ENCODE results near the gene PCDH18.
"Not testable (repeated sequence)": the region's sequence is repeated elsewhere in the genome, so short reads cannot be mapped to it uniquely, and the experiment has no call there.

The PCDH18 gene

GRCh38 chr4:137531986-137532868, at the start of gene PCDH18:
TSS of gene PCDH18 (minus strand) at chr4:137532494. CDS start at chr4:137532088, 406 bp downstream.
- DNase-seq: peak; percentile 75

- DNase-seq: peak; percentile 61
These were observed 44.2 kb upstream of the PCDH18 start for GRCh38 chr4:137576446-137576845.

GRCh38 chr4:137572647-137573046, 40.4 kb upstream of the PCDH18 start:
- DNase-seq: no peak

GRCh38 chr4:137572163-137572562, 39.9 kb upstream of the PCDH18 start:
- DNase-seq: no peak

GRCh38 chr4:137559801-137560200, 27.5 kb upstream of the PCDH18 start:
- DNase-seq: no peak

- DNase-seq: no peak
These were observed 26.7 kb upstream of the PCDH18 start for GRCh38 chr4:137558951-137559350.

GRCh38 chr4:137545461-137545861, 13.2 kb upstream of the PCDH18 start:
- DNase-seq: no peak

GRCh38 chr4:137543648-137544047, 11.4 kb upstream of the PCDH18 start:
- no peak for DNase-seq

GRCh38 chr4:137543198-137543597, 10.9 kb upstream of the PCDH18 start:
- peak; percentile 45 for DNase-seq

- DNase-seq: no peak
These were observed 9.8 kb upstream of the PCDH18 start for GRCh38 chr4:137541876-137542646.

GRCh38 chr4:137541181-137541580, 8.9 kb upstream of the PCDH18 start:
- no peak for DNase-seq

- DNase-seq: no peak
These were observed 8.1 kb upstream of the PCDH18 start for GRCh38 chr4:137540356-137540755.

GRCh38 chr4:137538526-137538925, 6.2 kb upstream of the PCDH18 start:
- no peak for DNase-seq

- not testable (repeated sequence) for DNase-seq
These were observed 5.5 kb upstream of the PCDH18 start for GRCh38 chr4:137537807-137538206.

- no peak for DNase-seq
These were observed 4.7 kb upstream of the PCDH18 start for GRCh38 chr4:137536789-137537561.

GRCh38 chr4:137535718-137536117, 3.4 kb upstream of the PCDH18 start:
- no peak for DNase-seq

GRCh38 chr4:137534516-137534915, 2.2 kb upstream of the PCDH18 start:
- DNase-seq: no peak

- no peak for DNase-seq
These were observed 1.6 kb upstream of the PCDH18 start for GRCh38 chr4:137533855-137534254.

- DNase-seq: peak; percentile 38
These were observed 559 bp upstream of the PCDH18 start for GRCh38 chr4:137532869-137533236.

- peak; percentile 50 for DNase-seq
These were observed 917 bp downstream of the PCDH18 start for GRCh38 chr4:137531168-137531985.

GRCh38 chr4:137530176-137530575, 2.1 kb downstream of the PCDH18 start:
- no peak for DNase-seq

- DNase-seq: no peak
These were observed 2.9 kb downstream of the PCDH18 start for GRCh38 chr4:137529432-137529831.

All from retina (tissue), 1 donor.